Measurements from ENCODE around the gene KIF3B. TPM values are rescaled to one million over a fixed set of nuclear protein-coding genes. Genes with fewer than 3 reads are reported as not detected.
A peak's percentile ranks its signal among the peaks of the same experiment; 100 is the strongest.
"Not testable (repeated sequence)": the region's sequence is repeated elsewhere in the genome, so short reads cannot be mapped to it uniquely, and the experiment has no call there.

The KIF3B gene
- total RNA-seq, 4 donors from 2014 or later, result 21.4 to 29.0 (median 24.4) TPM

GRCh38 chr20:32285082-32285620, 7.7 kb downstream of the KIF3B start:
- Histone ChIP-seq H3K27me3 (no peaks in the 10 kb centered on the region), H3K4me3 (no peak overlapping the region), H3K27ac (peak overlapping the region in 2 of 4 donors; percentile 6 to 20), H3K4me1 (peaks cover 0 to 43% (median 0%) of the 10 kb centered on the region in 3 donors), H3K36me3 (peaks cover 0 to 4% of the 10 kb centered on the region in 2 donors), H3K9me3 (no peaks in the 10 kb centered on the region)
- ATAC-seq, result no peak
- 48 to 90% methylated on average over 3 of the region's 3 CpGs for WGBS, 2 donors (ENCODE audit: low coverage in 1 of 2)
- TF ChIP-seq CTCF (IDR thresholded peaks at IDR 0.05) (no peak), EP300 (IDR thresholded peaks at IDR 0.05) (no peak), POLR2AphosphoS5 (IDR thresholded peaks at IDR 0.05) (no peak), POLR2A (IDR thresholded peaks at IDR 0.05) (no peak)

DNA sequence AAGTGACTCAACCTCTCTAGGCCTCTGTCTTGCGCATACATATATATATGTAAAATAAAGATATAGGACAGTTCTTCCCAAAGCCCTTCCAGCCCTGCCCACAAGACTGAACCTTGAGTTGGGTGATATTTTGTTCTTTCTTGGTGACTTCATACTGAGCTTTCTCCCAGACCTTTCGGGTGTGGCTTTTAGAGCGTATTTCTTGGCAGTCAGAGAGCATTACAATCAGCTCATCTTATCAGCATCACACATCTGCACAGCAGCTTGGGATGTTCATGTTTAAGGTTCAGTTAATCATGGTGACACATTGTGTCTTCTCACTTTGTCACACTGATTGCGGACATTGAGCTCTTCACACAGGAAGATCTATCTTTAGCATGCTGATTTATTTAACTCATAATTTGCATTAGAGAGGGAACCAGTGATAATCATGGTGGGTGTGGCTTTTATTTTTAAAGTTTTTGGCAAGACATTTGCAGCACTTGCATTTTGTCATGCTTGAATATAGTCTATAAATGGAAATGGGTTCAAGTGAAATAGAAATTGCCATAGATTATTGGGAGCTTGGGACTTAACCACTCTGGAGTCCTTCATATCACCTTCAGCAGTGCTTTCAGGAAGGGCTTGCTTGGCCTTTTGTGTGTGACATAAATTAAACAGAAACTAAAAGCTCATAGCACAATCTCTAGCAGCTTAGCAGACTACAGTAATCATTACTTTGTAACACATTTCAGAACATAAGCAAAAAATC, 8.3 kb downstream of the KIF3B start:
- H3K27ac ChIP-seq, result peak overlapping the region in 2 of 4 donors; percentile 6 to 20
- peaks cover 0 to 43% (median 0%) of the 10 kb centered on the region in 3 donors for H3K4me1 ChIP-seq
- peaks cover 0 to 4% of the 10 kb centered on the region in 2 donors for H3K36me3 ChIP-seq
- no peak overlapping the region for H3K4me3 ChIP-seq
- 30 to 43% methylated on average over 4 of the region's 4 CpGs for WGBS, 2 donors (ENCODE audit: low coverage in 1 of 2)
- no peaks in the 10 kb centered on the region for H3K9me3 ChIP-seq
- ATAC-seq, result no peak
- no peak for TF ChIP-seq POLR2AphosphoS5 (IDR thresholded peaks at IDR 0.05)
- TF ChIP-seq POLR2A (IDR thresholded peaks at IDR 0.05), result no peak
- no peak for TF ChIP-seq EP300 (IDR thresholded peaks at IDR 0.05)
- no peak for TF ChIP-seq CTCF (IDR thresholded peaks at IDR 0.05)
- no peaks in the 10 kb centered on the region for H3K27me3 ChIP-seq

- 86 to 100% methylated on average over 1 to 6 of the region's 6 CpGs for WGBS, 2 donors (ENCODE audit: low coverage in 1 of 2)
- Histone ChIP-seq H3K4me1 (peaks cover 0 to 33% (median 0%) of the 10 kb centered on the region in 3 donors), H3K36me3 (peaks cover 0 to 4% of the 10 kb centered on the region in 2 donors), H3K27ac (no peak overlapping the region), H3K27me3 (no peaks in the 10 kb centered on the region), H3K9me3 (no peaks in the 10 kb centered on the region), H3K4me3 (no peak overlapping the region)
- TF ChIP-seq CTCF (IDR thresholded peaks at IDR 0.05), result no peak
- no peak for TF ChIP-seq EP300 (IDR thresholded peaks at IDR 0.05)
- no peak for TF ChIP-seq POLR2AphosphoS5 (IDR thresholded peaks at IDR 0.05)
- no peak for TF ChIP-seq POLR2A (IDR thresholded peaks at IDR 0.05)
- ATAC-seq, result no peak
Observed at GRCh38 chr20:32287231-32287638, 9.8 kb downstream of the KIF3B start.

GRCh38 chr20:32288225-32288849, 10.9 kb downstream of the KIF3B start:
- 67 to 80% methylated on average over 2 to 3 of the region's 6 CpGs for WGBS, 2 donors (ENCODE audit: low coverage in 1 of 2)
- Histone ChIP-seq H3K36me3 (peaks cover 0 to 4% of the 10 kb centered on the region in 2 donors), H3K4me1 (peaks cover 0 to 23% (median 0%) of the 10 kb centered on the region in 3 donors), H3K9me3 (no peaks in the 10 kb centered on the region), H3K27me3 (no peaks in the 10 kb centered on the region), H3K27ac (no peak overlapping the region), H3K4me3 (no peak overlapping the region)
- TF ChIP-seq POLR2A (IDR thresholded peaks at IDR 0.05), result no peak
- TF ChIP-seq POLR2AphosphoS5 (IDR thresholded peaks at IDR 0.05), result no peak
- TF ChIP-seq EP300 (IDR thresholded peaks at IDR 0.05), result no peak
- no peak for ATAC-seq

- not testable (repeated sequence) for H3K4me3 ChIP-seq, H3K9me3 ChIP-seq, H3K36me3 ChIP-seq, H3K27ac ChIP-seq, ATAC-seq, H3K27me3 ChIP-seq
- 89 to 100% methylated on average over 1 to 3 of the region's 4 CpGs for WGBS, 2 donors (ENCODE audit: low coverage in 1 of 2)
- H3K4me1 ChIP-seq, result peaks cover 0 to 23% (median 0%) of the 10 kb centered on the region in 3 donors
Observed at GRCh38 chr20:32289299-32289660, 11.8 kb downstream of the KIF3B start.
